Activated CD4-positive, alpha-beta T cell treated with anti-CD3 and anti-CD28 coated beads for 48 hours (primary cell): ENCODE results near the gene MIPEP.
"Not testable (repeated sequence)": the region's sequence is repeated elsewhere in the genome, so short reads cannot be mapped to it uniquely, and the experiment has no call there.

ENCODE experiments used
- DNase-seq: peaks from one replicate; pipeline ENCODE4 v3.0.0-alpha.2; 2020

The MIPEP gene

GRCh38 chr13:23884361-23884760, 4.8 kb downstream of the MIPEP start:
- not testable (repeated sequence) for DNase-seq

GRCh38 chr13:23883255-23883654, 5.9 kb downstream of the MIPEP start:
- no peak for DNase-seq

- not testable (repeated sequence) for DNase-seq
Observed at GRCh38 chr13:23881402-23881800, 7.8 kb downstream of the MIPEP start.

- DNase-seq = not testable (repeated sequence)
Observed at GRCh38 chr13:23880493-23881401, 8.5 kb downstream of the MIPEP start.

GRCh38 chr13:23877286-23877685, 11.9 kb downstream of the MIPEP start:
- no peak for DNase-seq

- DNase-seq = no peak
Observed at GRCh38 chr13:23876265-23876664, 12.9 kb downstream of the MIPEP start.

GRCh38 chr13:23871616-23872220, 17.5 kb downstream of the MIPEP start:
- DNase-seq = no peak

GRCh38 chr13:23870356-23871140, 18.7 kb downstream of the MIPEP start:
- DNase-seq = no peak

GRCh38 chr13:23868521-23868920, 20.7 kb downstream of the MIPEP start:
- no peak for DNase-seq

GRCh38 chr13:23867027-23867491, 22.1 kb downstream of the MIPEP start:
- no peak for DNase-seq

GRCh38 chr13:23866420-23867026, 22.7 kb downstream of the MIPEP start:
- no peak for DNase-seq

- DNase-seq = no peak
Observed at GRCh38 chr13:23865906-23866305, 23.3 kb downstream of the MIPEP start.

- DNase-seq = no peak
Observed at GRCh38 chr13:23865026-23865425, 24.2 kb downstream of the MIPEP start.

- DNase-seq = no peak
Observed at GRCh38 chr13:23861310-23861709, 27.9 kb downstream of the MIPEP start.

GRCh38 chr13:23859904-23860303, 29.3 kb downstream of the MIPEP start:
- DNase-seq = no peak

- no peak for DNase-seq
Observed at GRCh38 chr13:23859455-23859854, 29.7 kb downstream of the MIPEP start.

- no peak for DNase-seq
Observed at GRCh38 chr13:23858546-23858945, 30.7 kb downstream of the MIPEP start.

GRCh38 chr13:23856008-23856750, 33.0 kb downstream of the MIPEP start:
- DNase-seq = no peak

- DNase-seq = no peak
Observed at GRCh38 chr13:23855360-23855759, 33.8 kb downstream of the MIPEP start.

- DNase-seq = no peak
Observed at GRCh38 chr13:23852351-23852750, 36.8 kb downstream of the MIPEP start.

GRCh38 chr13:23851106-23851505, 38.1 kb downstream of the MIPEP start:
- no peak for DNase-seq

- no peak for DNase-seq
Observed at GRCh38 chr13:23850134-23850533, 39.1 kb downstream of the MIPEP start.
